Right lobe of liver (tissue), 4 donors: Measurements from ENCODE around the gene MBOAT1.

Experiments used
- CTCF ChIP-seq, 4 donors: fragments of 200-600 bp in 3 of 4; fragments of 450-650 bp in 1 of 4; IDR thresholded peaks; one replicate each; pipeline versions ENCODE4 v1.5.1 to v1.8.0; 2016 to 2022; ENCODE audit warnings: antibody characterized with exemption in 4 of 4, mild to moderate bottlenecking in 2 of 4
- POLR2A ChIP-seq: fragments of 450-650 bp; IDR thresholded peaks from one replicate; pipeline ENCODE4 v1.6.1; 2017; ENCODE audit warnings: antibody characterized with exemption, mild to moderate bottlenecking
- donor health status: DM: no; HTN: no; CAD: no.
- donor health status: DM: no; HTN: no; CAD: no.
- donor health status: DM: no; HTN: yes; CAD: no.

GRCh38 chr6:20232188-20232587 is 19.9 kb upstream of the MBOAT1 start:
- TF ChIP-seq POLR2A (no peak), CTCF (IDR thresholded peaks at IDR 0.05) (no peak)
